EL (cell line): ENCODE data around the gene OSBPL5.

Experiments
- DNase-seq: peaks from one replicate; pipeline ENCODE4 v3.0.0-alpha.2; 2016

The OSBPL5 gene

GRCh38 chr11:3096909-3097530, 68.1 kb downstream of the OSBPL5 start:
- no peak for DNase-seq

- DNase-seq: peak; percentile 90
Measured at GRCh38 chr11:3095712-3096361, 69.3 kb downstream of the OSBPL5 start.

- DNase-seq: no peak
Measured at GRCh38 chr11:3094223-3094824, 70.8 kb downstream of the OSBPL5 start.

GRCh38 chr11:3093281-3094191, 71.6 kb downstream of the OSBPL5 start:
- no peak for DNase-seq

- DNase-seq: no peak
Measured at GRCh38 chr11:3092603-3093141, 72.4 kb downstream of the OSBPL5 start.

GRCh38 chr11:3091846-3092602, 73.1 kb downstream of the OSBPL5 start:
- peak; percentile 58 for DNase-seq

GRCh38 chr11:3091081-3091845, 73.8 kb downstream of the OSBPL5 start:
- DNase-seq: no peak

- no peak for DNase-seq
Measured at GRCh38 chr11:3090096-3090901, 74.8 kb downstream of the OSBPL5 start.

- DNase-seq: no peak
Measured at GRCh38 chr11:3089236-3090061, 75.7 kb downstream of the OSBPL5 start.

- DNase-seq: no peak
Measured at GRCh38 chr11:3088806-3089205, 76.3 kb downstream of the OSBPL5 start.

GRCh38 chr11:3087821-3088800, 77.0 kb downstream of the OSBPL5 start:
- peak; percentile 66 for DNase-seq

GRCh38 chr11:3087373-3087772, 77.7 kb downstream of the OSBPL5 start:
- no peak for DNase-seq

GRCh38 chr11:3086671-3087150, 78.4 kb downstream of the OSBPL5 start:
- no peak for DNase-seq

GRCh38 chr11:3086114-3086513, 79.0 kb downstream of the OSBPL5 start:
- no peak for DNase-seq

- DNase-seq: no peak
Measured at GRCh38 chr11:3085052-3085451, 80.1 kb downstream of the OSBPL5 start.

GRCh38 chr11:3083321-3083720, 81.8 kb downstream of the OSBPL5 start:
- no peak for DNase-seq

GRCh38 chr11:3081386-3081751, 83.7 kb downstream of the OSBPL5 start:
- DNase-seq: no peak

GRCh38 chr11:3080733-3081385, 84.3 kb downstream of the OSBPL5 start:
- no peak for DNase-seq
